Ectodermal cell (in vitro differentiated cells): ENCODE measurements around the gene UVRAG.

Experiments used
- H3K27ac ChIP-seq: 2 replicates; pipeline ENCODE4 v1.7.0; 2013; ENCODE audit warnings: mild to moderate bottlenecking, low read depth, low read length; ENCODE audit not compliant: insufficient read depth, poor library complexity, severe bottlenecking
- H3K27me3 ChIP-seq: 2 replicates; pipeline ENCODE4 v1.7.0; 2013; ENCODE audit warnings: mild to moderate bottlenecking, low read length; ENCODE audit not compliant: insufficient read depth, control insufficient read depth, poor library complexity, severe bottlenecking
- H3K36me3 ChIP-seq: one replicate; pipeline ENCODE4 v1.7.0; 2013; ENCODE audit warnings: low read length; ENCODE audit not compliant: control insufficient read depth, insufficient read depth
- H3K4me1 ChIP-seq: one replicate; pipeline ENCODE4 v1.7.0; 2013; ENCODE audit warnings: low read length; ENCODE audit not compliant: control insufficient read depth, insufficient read depth
- H3K4me3 ChIP-seq: 2 replicates; pipeline ENCODE4 v1.7.0; 2013; ENCODE audit warnings: low read depth, low read length, control low read depth; ENCODE audit not compliant: insufficient read depth
- H3K9me3 ChIP-seq: 2 replicates; pipeline ENCODE4 v1.7.0; 2013; ENCODE audit warnings: mild to moderate bottlenecking, low read length, moderate library complexity; ENCODE audit not compliant: control insufficient read depth
- WGBS, 2 experiments: methylation state at CpG; one replicate each; pipeline ENCODE4 v1.1.7; 2013; ENCODE audit warnings: missing lambda C conversion rate in 2 of 2; 5-methylcytosine and 5-hydroxymethylcytosine counted together

UVRAG gene

GRCh38 chr11:76164081-76164480 is 349.1 kb downstream of the UVRAG start:
- Histone ChIP-seq H3K36me3 (no peaks in the 10 kb centered on the region), H3K9me3 (no peaks in the 10 kb centered on the region), H3K4me1 (peaks cover 3% of the 10 kb centered on the region), H3K27ac (no peak overlapping the region), H3K27me3 (peaks cover 3% of the 10 kb centered on the region), H3K4me3 (no peak overlapping the region)
- 87 to 91% methylated on average over 13 of the region's 13 CpGs for WGBS, 2 experiments

- no peaks in the 10 kb centered on the region for H3K36me3 ChIP-seq
- H3K4me1 ChIP-seq = peaks cover 2% of the 10 kb centered on the region
- H3K27ac ChIP-seq = no peak overlapping the region
- no peak overlapping the region for H3K4me3 ChIP-seq
- 92 to 93% methylated on average over 50 of the region's 50 CpGs for WGBS, 2 experiments
- peaks cover 3% of the 10 kb centered on the region for H3K27me3 ChIP-seq
- H3K9me3 ChIP-seq = no peaks in the 10 kb centered on the region
Observed at GRCh38 chr11:76164861-76165751, 350.1 kb downstream of the UVRAG start.

DNA sequence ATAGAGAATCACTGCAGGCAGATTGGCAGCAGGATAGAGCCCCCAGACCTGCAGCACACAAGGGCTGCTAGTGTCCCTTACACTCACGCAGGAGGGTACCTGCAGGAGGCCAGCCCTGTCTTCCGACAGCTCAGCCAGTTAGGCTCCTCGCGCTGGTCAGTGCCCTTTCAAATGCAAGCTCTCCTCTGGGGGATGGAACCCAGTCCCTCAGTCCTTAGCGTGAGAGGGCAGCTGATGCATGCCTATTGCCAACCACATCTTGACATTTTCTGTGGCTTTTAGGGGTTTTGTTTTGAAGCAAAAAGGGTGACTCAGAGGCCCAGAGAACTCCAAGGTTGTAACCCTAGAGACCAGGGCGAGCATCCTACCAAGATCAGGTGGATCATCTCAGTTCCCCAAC is 351.3 kb downstream of the UVRAG start:
- no peaks in the 10 kb centered on the region for H3K9me3 ChIP-seq
- no peaks in the 10 kb centered on the region for H3K36me3 ChIP-seq
- WGBS, 2 experiments = 20 to 22% methylated on average over 6 of the region's 6 CpGs
- no peak overlapping the region for H3K4me3 ChIP-seq
- peaks cover 3% of the 10 kb centered on the region for H3K27me3 ChIP-seq
- no peaks in the 10 kb centered on the region for H3K4me1 ChIP-seq
- no peak overlapping the region for H3K27ac ChIP-seq

- H3K27ac ChIP-seq = no peak overlapping the region
- H3K4me3 ChIP-seq = no peak overlapping the region
- no peaks in the 10 kb centered on the region for H3K9me3 ChIP-seq
- H3K4me1 ChIP-seq = no peaks in the 10 kb centered on the region
- peaks cover 3% of the 10 kb centered on the region for H3K27me3 ChIP-seq
- WGBS, 2 experiments = 90 to 91% methylated on average over 13 of the region's 13 CpGs
- H3K36me3 ChIP-seq = no peaks in the 10 kb centered on the region
Observed at GRCh38 chr11:76167590-76167989, 352.6 kb downstream of the UVRAG start.

DNA sequence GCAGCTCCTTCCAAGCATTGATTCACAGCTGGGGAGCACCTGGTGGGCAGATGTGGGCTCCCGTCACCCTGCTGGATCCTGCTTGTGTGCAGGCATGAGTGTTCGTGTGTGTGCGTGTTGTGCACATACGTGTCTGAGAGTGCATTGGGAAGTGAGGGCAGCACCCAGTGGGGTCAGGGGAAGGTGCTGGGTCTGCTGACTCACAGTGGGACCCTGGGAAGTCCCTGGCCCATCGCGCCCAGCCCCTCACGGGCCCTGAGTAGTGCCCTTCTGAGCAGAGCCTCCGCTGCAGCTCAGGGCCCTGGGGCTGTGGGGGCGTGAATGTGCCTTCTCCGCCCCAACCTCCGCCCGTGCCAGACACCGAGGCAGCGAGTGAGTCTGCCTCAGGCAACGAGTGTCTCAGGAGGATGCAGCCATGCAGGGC is 354.5 kb downstream of the UVRAG start:
- Histone ChIP-seq H3K27me3 (peaks cover 3% of the 10 kb centered on the region), H3K27ac (no peak overlapping the region), H3K4me1 (no peaks in the 10 kb centered on the region), H3K36me3 (no peaks in the 10 kb centered on the region), H3K9me3 (no peaks in the 10 kb centered on the region), H3K4me3 (no peak overlapping the region)
- WGBS, 2 experiments = 87 to 90% methylated on average over 15 of the region's 15 CpGs

DNA sequence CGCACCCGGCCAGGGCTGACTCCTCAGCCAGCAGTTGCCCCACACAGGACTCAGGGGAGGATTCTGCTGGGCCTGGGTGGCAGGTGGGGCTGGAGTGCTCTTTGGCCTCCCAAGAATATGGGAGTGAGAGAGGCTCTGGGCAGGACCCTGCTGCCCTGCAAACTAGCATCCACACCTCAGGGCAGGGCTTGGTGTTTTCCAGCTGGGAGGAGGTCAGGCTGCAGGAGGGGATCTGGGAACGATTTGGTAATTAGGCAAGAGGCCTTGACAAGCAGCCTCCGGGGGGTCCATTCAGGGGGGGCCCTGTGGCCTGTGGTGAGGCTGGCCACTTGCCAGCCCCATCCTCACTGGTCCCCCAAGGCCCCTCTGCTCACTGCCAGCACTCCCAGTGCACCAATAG is 355.5 kb downstream of the UVRAG start:
- no peak overlapping the region for H3K4me3 ChIP-seq
- no peaks in the 10 kb centered on the region for H3K4me1 ChIP-seq
- H3K9me3 ChIP-seq = no peaks in the 10 kb centered on the region
- WGBS, 2 experiments = 70 to 75% methylated on average over 4 of the region's 4 CpGs
- no peaks in the 10 kb centered on the region for H3K27me3 ChIP-seq
- H3K27ac ChIP-seq = no peak overlapping the region
- H3K36me3 ChIP-seq = no peaks in the 10 kb centered on the region

DNA sequence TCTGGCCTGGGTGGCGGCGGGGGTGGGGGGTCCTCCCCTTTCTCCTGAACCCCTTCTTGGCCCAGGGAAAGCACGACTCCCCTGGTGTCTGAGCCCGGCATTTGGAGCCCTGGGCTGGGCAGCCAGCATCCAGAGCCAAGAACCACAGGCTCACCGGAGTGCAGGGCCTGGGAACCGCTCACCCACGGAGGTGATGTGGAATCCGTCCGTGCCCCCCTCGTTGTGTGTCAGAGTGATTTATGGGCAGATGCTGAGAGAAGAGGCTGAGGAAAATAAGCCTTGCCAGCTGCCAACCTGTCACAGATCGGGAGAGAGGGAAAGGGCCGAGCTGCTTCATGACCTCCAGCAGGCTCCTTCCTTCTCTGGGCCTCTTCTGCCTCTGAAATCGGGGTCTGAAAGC is 357.6 kb downstream of the UVRAG start:
- no peak overlapping the region for H3K4me3 ChIP-seq
- no peaks in the 10 kb centered on the region for H3K36me3 ChIP-seq
- no peaks in the 10 kb centered on the region for H3K9me3 ChIP-seq
- no peak overlapping the region for H3K27ac ChIP-seq
- no peaks in the 10 kb centered on the region for H3K27me3 ChIP-seq
- WGBS, 2 experiments = 86 to 88% methylated on average over 13 of the region's 13 CpGs
- H3K4me1 ChIP-seq = peaks cover 5% of the 10 kb centered on the region

GRCh38 chr11:76173663-76174062 is 358.7 kb downstream of the UVRAG start:
- 91 to 95% methylated on average over 8 of the region's 8 CpGs for WGBS, 2 experiments
- no peaks in the 10 kb centered on the region for H3K9me3 ChIP-seq
- no peak overlapping the region for H3K4me3 ChIP-seq
- no peaks in the 10 kb centered on the region for H3K36me3 ChIP-seq
- no peaks in the 10 kb centered on the region for H3K27me3 ChIP-seq
- no peak overlapping the region for H3K27ac ChIP-seq
- peaks cover 5% of the 10 kb centered on the region for H3K4me1 ChIP-seq

- no peaks in the 10 kb centered on the region for H3K9me3 ChIP-seq
- no peaks in the 10 kb centered on the region for H3K36me3 ChIP-seq
- no peaks in the 10 kb centered on the region for H3K27me3 ChIP-seq
- H3K4me1 ChIP-seq = peaks cover 5% of the 10 kb centered on the region
- WGBS, 2 experiments = 87 to 93% methylated on average over 5 of the region's 5 CpGs
- no peak overlapping the region for H3K4me3 ChIP-seq
- no peak overlapping the region for H3K27ac ChIP-seq
Observed at GRCh38 chr11:76174330-76174729, 359.3 kb downstream of the UVRAG start.

DNA sequence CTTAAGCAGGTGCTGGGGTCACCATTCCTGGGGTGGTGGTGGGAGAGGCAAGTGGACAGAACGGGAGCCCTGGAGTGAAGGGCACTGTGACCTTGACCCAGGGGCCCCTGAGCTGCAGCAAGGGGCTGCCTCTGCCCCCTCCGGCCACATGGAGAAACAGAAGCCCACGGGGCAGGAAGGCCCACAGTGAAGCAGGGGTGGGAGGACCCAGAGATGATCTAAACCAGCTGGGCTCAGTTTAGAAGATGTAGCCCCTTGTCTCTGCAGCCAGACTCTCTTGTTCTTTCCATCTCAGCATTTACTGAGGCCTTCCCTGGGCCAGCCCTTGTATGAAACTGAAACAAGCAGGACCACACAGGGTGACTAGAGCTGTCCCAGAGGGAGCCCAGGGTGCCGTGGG is 360.8 kb downstream of the UVRAG start:
- WGBS, 2 experiments = 83 to 84% methylated on average over 4 of the region's 4 CpGs
- H3K27me3 ChIP-seq = no peaks in the 10 kb centered on the region
- no peaks in the 10 kb centered on the region for H3K36me3 ChIP-seq
- no peak overlapping the region for H3K4me3 ChIP-seq
- H3K4me1 ChIP-seq = peaks cover 5% of the 10 kb centered on the region
- H3K27ac ChIP-seq = no peak overlapping the region
- H3K9me3 ChIP-seq = no peaks in the 10 kb centered on the region
